HepG2 (cell line): ENCODE results near the gene EEF1AKMT3. TPM values are rescaled to one million over a fixed set of nuclear protein-coding genes. Genes with fewer than 3 reads are reported as not detected.

Experiments
- BCL6 ChIP-seq: IDR thresholded peaks from 2 replicates; pipeline ENCODE4 v1.6.1; 2016; ENCODE audit warnings: missing genetic modification reagents, missing compliant biosample characterization
- ETV5 ChIP-seq: IDR thresholded peaks from 2 replicates; pipeline ENCODE4 v1.6.1; 2018; ENCODE audit warnings: missing biosample characterization, missing genetic modification reagents, inconsistent platforms, borderline replicate concordance
- GATAD2A ChIP-seq: IDR thresholded peaks from 2 replicates; pipeline ENCODE4 v1.6.1; 2016
- GZF1 ChIP-seq: sonication (generic); formaldehyde crosslinking; IDR thresholded peaks from 2 replicates; pipeline ENCODE4 v1.5.1; 2020; ENCODE audit warnings: mild to moderate bottlenecking, missing genetic modification reagents
- HHEX ChIP-seq: IDR thresholded peaks from 2 replicates; pipeline ENCODE4 v1.6.1; 2016; ENCODE audit warnings: control low read depth
- KLF9 ChIP-seq: IDR thresholded peaks from 2 replicates; pipeline ENCODE4 v1.6.1; 2016; ENCODE audit warnings: low read depth
- NCOA2 ChIP-seq: sonication (generic); formaldehyde crosslinking; IDR thresholded peaks from 2 replicates; pipeline ENCODE4 v1.8.0; 2022; ENCODE audit warnings: inconsistent platforms
- NFAT5 ChIP-seq: sonication (generic); formaldehyde crosslinking; IDR thresholded peaks from 2 replicates; pipeline ENCODE4 v1.4.0; 2020; ENCODE audit warnings: missing genetic modification reagents
- NR2F2 ChIP-seq: IDR thresholded peaks from 2 replicates; pipeline ENCODE4 v1.6.1; 2012; ENCODE audit warnings: low read depth, inconsistent platforms, borderline replicate concordance
- SOX6 ChIP-seq, 2 experiments: fragments of 450-650 bp in 1 of 2; sonication (generic) in 1 of 2; formaldehyde crosslinking in 1 of 2; IDR thresholded peaks; 2 replicates each; pipeline versions ENCODE4 v1.4.0 to v1.6.1; 2017 to 2020; ENCODE audit warnings: antibody characterized with exemption in 1 of 2, mild to moderate bottlenecking in 1 of 2, missing genetic modification reagents in 1 of 2
- ZNF281 ChIP-seq: sonication (generic); formaldehyde crosslinking; IDR thresholded peaks from 2 replicates; pipeline ENCODE4 v1.4.0; 2020; ENCODE audit warnings: missing genetic modification reagents, borderline replicate concordance
- ZNF605 ChIP-seq: sonication (generic); formaldehyde crosslinking; IDR thresholded peaks from 2 replicates; pipeline ENCODE4 v1.8.0; 2022; ENCODE audit warnings: mild to moderate bottlenecking, missing genetic modification reagents
- ZNF773 ChIP-seq: sonication (generic); formaldehyde crosslinking; IDR thresholded peaks from 2 replicates; pipeline ENCODE4 v1.4.0; 2020; ENCODE audit warnings: missing genetic modification reagents, borderline replicate concordance
- ZNF816 ChIP-seq: sonication (generic); formaldehyde crosslinking; IDR thresholded peaks from 2 replicates; pipeline ENCODE4 v1.8.0; 2022; ENCODE audit warnings: missing genetic modification reagents, mild to moderate bottlenecking, borderline replicate concordance
- polyA plus RNA-seq, 8 experiments: library from polyadenylated mRNA; depleted of rRNA in 3 of 8; stranded (reverse) in 7 of 8; unstranded in 1 of 8; fragments of >200 nt; fragmentation: Illumina TruSeq in 4 of 8; extraction: Trizol in 4 of 8; gene quantifications; 2 replicates each; pipeline versions ENCODE4 v1.2.1 to v1.2.3, GENCODE V29; 2011 to 2016; ENCODE audit warnings: low read depth in 4 of 8, missing spikeins in 1 of 8, mixed read lengths in 1 of 8; ENCODE audit not compliant: insufficient read depth in 1 of 8
- total RNA-seq, 5 experiments: library from RNA; depleted of rRNA; stranded (reverse); fragments of >200 nt; fragmentation: Illumina TruSeq; extraction: Trizol; gene quantifications; 2 replicates each; pipeline ENCODE4 v1.2.3, GENCODE V29; 2016; ENCODE audit warnings: low read depth in 1 of 5
- TF ChIP-seq, protein P1 (sequence below): sonication (generic); IDR thresholded peaks from 2 replicates; pipeline ENCODE4 v1.6.1; 2016; ENCODE audit warnings: low read depth, borderline replicate concordance

EEF1AKMT3 gene
- total and polyA plus RNA-seq, 2 of the 13 experiments (the other 11 are each of a cell fraction or from before 2014, with no cell fraction given): 4.7 to 11.4 TPM

GRCh38 chr12:57813971-57814772 is 41.8 kb downstream of the EEF1AKMT3 start (continued):
- TF ChIP-seq NFAT5 (CRISPR knock-in tag) (no peak), GATAD2A (CRISPR knock-in tag) (peak; percentile 73), ZNF773 (no peak), ZNF605 (CRISPR knock-in tag) (peak; percentile 46; the same call in 1 of the 2 replicates), NCOA2 (no peak; the same call in 1 of the 2 replicates), ZNF281 (CRISPR knock-in tag) (peak; percentile 39; the same call in 1 of the 2 replicates), NR2F2 (no peak), ZNF816 (CRISPR knock-in tag) (no peak), GZF1 (CRISPR knock-in tag) (no peak), KLF9 (CRISPR knock-in tag) (no peak), SOX6 (IDR thresholded peaks at IDR 0.05) (no peak), SOX6 (CRISPR knock-in tag; IDR thresholded peaks at IDR 0.05) (peak; percentile 53), BCL6 (CRISPR knock-in tag) (peak; percentile 50; the same call in 1 of the 2 replicates), ETV5 (CRISPR knock-in tag) (peak; percentile 93), HHEX (CRISPR knock-in tag) (no peak)
- TF ChIP-seq, protein P1, sequence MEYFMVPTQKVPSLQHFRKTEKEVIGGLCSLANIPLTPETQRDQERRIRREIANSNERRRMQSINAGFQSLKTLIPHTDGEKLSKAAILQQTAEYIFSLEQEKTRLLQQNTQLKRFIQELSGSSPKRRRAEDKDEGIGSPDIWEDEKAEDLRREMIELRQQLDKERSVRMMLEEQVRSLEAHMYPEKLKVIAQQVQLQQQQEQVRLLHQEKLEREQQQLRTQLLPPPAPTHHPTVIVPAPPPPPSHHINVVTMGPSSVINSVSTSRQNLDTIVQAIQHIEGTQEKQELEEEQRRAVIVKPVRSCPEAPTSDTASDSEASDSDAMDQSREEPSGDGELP: no peak
